ENCODE measurements around the gene NACC1.
A peak's percentile ranks its signal among the peaks of the same experiment; 100 is the strongest.
"Not testable (repeated sequence)": the region's sequence is repeated elsewhere in the genome, so short reads cannot be mapped to it uniquely, and the experiment has no call there.

Gene NACC1

GRCh38 chr19:13164343-13165161, 46.5 kb downstream of the NACC1 start:
- peak; percentile 73 for DNase-seq (ENCODE audit: low read depth)

GRCh38 chr19:13165162-13165997, 47.3 kb downstream of the NACC1 start:
- DNase-seq (ENCODE audit: low read depth) = peak; percentile 41

GRCh38 chr19:13166151-13166550, 48.1 kb downstream of the NACC1 start:
- not testable (repeated sequence) for DNase-seq (ENCODE audit: low read depth)

DNA sequence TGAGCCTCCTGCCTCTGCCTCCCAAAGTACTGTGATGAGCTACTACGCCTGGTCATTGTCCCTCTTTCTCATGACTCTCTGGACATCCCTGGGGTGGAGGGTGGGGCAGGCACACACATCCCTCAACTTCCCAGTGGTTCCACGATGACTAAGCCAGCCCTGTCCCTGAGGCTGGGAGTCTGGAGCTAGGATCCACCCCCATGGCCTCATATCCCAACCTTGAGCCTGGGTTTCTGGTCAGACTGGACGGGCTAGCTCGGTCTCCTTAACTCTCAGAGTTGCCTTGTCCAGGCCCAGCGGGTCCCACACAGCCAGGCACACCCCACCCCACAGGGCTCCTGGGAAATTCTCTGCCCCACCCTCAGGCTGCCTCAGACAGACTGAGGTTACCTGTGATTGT, 51.7 kb downstream of the NACC1 start:
- DNase-seq (ENCODE audit: low read depth) = peak; percentile 92

GRCh38 chr19:13171146-13171545, 53.1 kb downstream of the NACC1 start:
- DNase-seq (ENCODE audit: low read depth) = no peak

DNA sequence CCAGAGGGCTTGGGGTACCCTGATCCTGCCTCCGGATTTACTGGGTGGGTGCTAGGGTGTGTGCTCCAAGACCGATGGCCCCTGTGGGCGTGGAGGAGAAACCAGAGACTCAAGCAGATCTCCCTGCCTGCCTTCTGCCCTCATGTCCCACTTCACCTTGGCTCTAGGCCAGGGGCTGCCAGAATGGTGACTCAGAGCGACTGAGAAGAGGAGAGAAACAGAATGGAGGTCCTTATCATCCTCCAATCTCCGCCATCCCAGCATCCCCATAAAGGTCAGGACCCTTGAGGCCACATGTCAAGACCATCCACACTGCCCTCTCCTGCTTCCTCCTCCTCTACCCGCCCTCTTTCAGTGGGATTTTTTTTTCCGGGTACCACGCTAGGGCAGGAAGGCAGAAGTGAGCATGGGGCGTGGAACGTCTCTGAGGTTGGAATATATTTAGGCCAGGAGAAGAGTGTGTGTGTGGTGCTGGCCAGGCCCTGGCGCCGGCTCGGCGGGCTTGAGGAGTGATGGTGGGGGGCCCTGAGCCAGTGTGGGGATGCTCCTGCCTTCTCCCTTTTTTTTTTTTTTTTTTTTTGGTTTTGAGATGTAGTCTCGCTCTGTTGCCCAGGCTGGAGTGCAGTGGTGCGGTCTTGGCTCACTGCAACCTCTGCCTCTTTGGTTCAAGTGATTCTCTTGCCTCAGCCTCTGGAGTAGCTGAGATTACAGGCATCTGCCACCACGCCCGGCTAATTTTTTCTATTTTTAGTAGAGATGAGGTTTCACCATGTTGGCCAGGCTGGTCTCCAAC, 54.5 kb downstream of the NACC1 start:
- peak; percentile 94 for DNase-seq (ENCODE audit: low read depth)

DNA sequence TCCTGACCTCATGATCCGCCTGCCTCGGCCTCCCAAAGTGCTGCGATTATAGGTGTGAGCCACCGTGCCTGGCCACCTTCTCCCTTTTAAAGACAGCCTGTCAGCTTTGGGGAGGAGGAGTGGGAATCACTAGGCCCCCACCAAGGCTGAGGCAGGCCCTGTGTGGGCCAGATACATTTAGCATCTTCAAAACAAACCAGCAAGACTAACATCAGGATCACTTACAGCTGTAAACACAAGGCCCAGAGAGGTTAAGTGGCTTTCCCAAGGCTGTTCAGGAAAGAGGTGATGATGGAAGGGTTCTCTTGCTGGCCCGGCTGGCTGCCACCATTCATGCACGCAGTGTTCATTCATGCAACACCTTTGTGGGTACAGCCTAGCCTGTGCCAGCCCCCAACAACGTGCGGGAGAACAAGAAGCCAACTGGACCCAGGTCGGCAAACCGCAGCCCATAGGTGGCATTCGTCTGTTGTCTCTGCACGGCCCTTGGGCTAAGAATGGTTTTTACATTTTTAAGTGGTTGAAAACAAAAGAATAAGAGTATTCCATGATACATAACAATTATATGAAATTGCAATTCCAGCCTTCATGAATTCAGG, 55.2 kb downstream of the NACC1 start:
- DNase-seq (ENCODE audit: low read depth) = no peak

DNA sequence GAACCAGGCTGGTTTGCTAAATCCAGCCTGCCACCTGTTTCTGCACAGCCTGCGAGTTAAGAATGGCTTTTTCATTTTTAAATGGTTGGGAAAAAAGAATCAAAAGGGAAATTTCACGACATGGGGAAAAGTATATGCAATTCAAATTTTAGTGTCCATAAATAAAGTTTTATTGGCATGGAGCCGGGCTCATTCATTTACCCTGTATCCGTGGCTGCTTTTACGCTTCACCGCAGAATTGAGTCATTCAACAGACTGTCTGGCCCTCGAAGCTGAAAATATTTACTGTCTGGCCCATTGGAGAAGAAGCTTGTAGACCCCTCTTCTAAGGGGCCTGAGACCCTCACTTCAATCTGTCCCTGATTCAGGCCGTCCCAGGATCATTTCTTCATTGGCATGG, 58.3 kb downstream of the NACC1 start:
- DNase-seq (ENCODE audit: low read depth) = no peak

GRCh38 chr19:13177584-13177983, 59.5 kb downstream of the NACC1 start:
- DNase-seq (ENCODE audit: low read depth) = not testable (repeated sequence)

DNA sequence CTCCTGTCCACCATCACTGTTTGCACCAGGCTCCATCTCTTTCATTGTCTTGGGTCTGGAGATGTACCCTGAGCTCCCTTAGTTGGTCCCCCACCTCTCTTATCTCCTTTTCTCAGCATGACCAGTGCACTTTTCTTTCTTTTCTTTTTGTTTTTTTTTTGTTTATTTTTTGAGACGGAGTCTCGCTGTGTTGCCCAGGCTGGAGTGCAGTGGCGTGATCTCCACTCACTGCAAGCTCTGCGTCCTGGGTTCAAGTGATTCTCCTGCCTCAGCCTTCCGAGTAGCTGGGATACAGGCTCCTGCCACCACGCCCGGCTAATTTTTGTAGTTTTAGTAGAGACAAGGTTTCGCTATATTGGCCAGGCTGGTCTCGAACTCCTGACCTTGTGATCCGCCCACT, 60.2 kb downstream of the NACC1 start:
- not testable (repeated sequence) for DNase-seq (ENCODE audit: low read depth)

- DNase-seq (ENCODE audit: low read depth) = peak; percentile 19
Observed at GRCh38 chr19:13181747-13182388, 63.8 kb downstream of the NACC1 start.

DNA sequence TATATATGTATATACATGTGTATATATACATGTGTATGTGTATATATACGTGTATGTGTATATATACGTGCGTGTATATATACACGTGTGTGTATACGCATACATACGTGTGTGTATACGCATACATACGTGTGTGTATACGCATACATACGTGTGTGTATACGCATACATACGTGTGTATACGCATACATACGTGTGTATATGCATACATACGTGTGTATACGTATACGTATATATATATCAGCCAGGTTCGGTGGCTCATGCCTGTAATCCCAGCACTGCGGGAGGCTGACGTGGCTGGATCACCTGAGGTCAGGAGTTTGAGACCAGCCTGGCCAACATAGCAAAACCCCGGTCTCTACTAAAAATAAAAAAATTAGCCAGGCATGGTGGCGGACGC, 66.9 kb downstream of the NACC1 start:
- not testable (repeated sequence) for DNase-seq (ENCODE audit: low read depth)

- DNase-seq (ENCODE audit: low read depth) = not testable (repeated sequence)
Observed at GRCh38 chr19:13185763-13186657, 67.9 kb downstream of the NACC1 start.

- DNase-seq (ENCODE audit: low read depth) = not testable (repeated sequence)
Observed at GRCh38 chr19:13186688-13187087, 68.6 kb downstream of the NACC1 start.

- no peak for DNase-seq (ENCODE audit: low read depth)
Observed at GRCh38 chr19:13187419-13187818, 69.4 kb downstream of the NACC1 start.

DNA sequence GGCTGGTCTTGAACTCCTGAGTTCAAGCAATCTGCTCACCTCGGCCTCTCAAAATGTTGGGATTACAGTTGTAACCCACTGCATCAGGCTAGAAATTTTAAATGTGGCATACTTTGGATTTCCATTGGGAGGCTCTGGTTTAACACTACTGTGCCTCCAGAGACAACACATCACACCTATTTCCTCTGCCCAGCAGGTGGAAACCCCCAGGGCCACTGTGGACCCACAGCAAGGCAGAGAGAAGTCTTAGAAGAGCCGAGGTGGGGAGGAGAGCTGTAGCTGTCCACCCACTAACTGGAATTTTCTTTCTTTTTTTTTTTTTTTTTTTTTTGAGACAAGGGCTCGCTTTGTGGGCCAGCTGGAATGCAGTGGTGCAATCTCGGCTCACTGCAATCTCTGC, 71.5 kb downstream of the NACC1 start:
- DNase-seq (ENCODE audit: low read depth) = no peak
